Astrocyte (in vitro differentiated cells and primary cell): Measurements from ENCODE around the gene ZIC4.
A peak's percentile ranks its signal among the peaks of the same experiment; 100 is the strongest.

ENCODE experiments used
- CTCF ChIP-seq: IDR thresholded peaks from 2 replicates; pipeline ENCODE4 v1.5.1; 2011; ENCODE audit warnings: low read depth, mild to moderate bottlenecking, inconsistent platforms, low read length, moderate library complexity; ENCODE audit not compliant: insufficient read depth
- EZH2 ChIP-seq: IDR thresholded peaks from 2 replicates; pipeline ENCODE4 v1.6.1; 2012; ENCODE audit warnings: mild to moderate bottlenecking, low read length, inconsistent platforms; ENCODE audit not compliant: insufficient read depth

GRCh38 chr3:147407498-147408187 is 1.3 kb upstream of the ZIC4 start:
- TF ChIP-seq CTCF, result no peak
- TF ChIP-seq EZH2, result peak; percentile 47
